Measurements from ENCODE around the gene MKLN1.

- TF ChIP-seq CTCF (IDR thresholded peaks at IDR 0.05) = no peak
- no peak for TF ChIP-seq POLR2A (IDR thresholded peaks at IDR 0.05)
These were observed 28.6 kb upstream of the MKLN1 start for GRCh38 chr7:131299074-131299473.

All from thyroid gland (tissue), 4 donors.